ELF-1 (cell line): ENCODE data around the gene TTC7B.

ENCODE experiments used
- DNase-seq: peaks from one replicate; pipeline ENCODE4 v3.0.0-alpha.2; 2016; ENCODE audit warnings: low read depth, low spot score

Gene TTC7B

DNA sequence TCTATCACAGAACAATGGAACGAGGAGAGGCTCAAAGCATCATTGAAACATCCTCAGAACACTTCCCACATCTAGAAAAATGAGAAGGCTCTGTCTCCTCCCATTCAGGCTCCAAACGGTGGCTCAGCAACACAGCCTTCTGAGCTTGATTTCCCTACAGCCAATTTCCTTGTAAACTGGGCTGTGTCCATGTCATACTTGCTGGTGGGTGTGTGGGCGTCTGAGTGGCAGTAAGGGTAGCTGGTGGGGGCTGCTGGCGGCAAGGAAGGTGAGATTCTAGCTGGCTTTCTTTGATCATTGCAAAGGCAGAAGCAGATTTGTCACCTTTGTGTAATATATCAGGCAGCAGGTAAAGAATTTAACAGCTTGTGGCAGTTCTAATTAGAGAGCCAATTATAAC is 255.7 kb downstream of the TTC7B start:
- DNase-seq, result no peak

DNA sequence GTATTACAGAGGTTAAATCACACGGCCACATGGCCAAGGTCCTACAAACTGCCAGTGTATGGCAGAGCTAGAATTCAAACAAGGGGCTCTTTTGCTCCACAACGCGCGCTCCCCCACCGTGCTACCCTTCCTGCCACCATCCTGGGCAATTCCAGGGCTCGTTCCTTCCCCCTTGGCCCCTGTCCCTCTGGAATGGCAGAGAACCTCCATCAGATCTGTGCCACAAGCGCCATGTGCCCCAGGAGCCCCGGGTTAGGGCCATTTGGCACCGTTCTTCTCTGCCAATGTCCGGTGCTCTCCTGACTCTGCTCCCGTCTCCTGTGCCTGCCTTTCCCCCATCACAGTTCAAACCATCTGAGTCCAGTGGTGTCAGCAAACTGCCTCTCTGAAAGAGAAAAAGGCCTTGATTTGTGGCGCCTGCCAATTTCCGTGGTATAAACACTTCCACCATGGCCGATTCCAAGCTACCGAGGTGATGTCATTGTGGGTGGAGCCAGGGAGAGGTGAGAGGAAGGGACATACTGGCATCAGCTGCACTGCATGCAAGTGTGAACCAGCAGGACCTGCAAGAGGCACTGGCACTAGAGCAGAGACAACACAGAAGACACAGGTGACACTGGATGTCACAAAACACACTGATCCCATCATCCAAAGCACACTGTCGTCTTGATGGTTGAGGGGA is 256.3 kb downstream of the TTC7B start:
- no peak for DNase-seq

DNA sequence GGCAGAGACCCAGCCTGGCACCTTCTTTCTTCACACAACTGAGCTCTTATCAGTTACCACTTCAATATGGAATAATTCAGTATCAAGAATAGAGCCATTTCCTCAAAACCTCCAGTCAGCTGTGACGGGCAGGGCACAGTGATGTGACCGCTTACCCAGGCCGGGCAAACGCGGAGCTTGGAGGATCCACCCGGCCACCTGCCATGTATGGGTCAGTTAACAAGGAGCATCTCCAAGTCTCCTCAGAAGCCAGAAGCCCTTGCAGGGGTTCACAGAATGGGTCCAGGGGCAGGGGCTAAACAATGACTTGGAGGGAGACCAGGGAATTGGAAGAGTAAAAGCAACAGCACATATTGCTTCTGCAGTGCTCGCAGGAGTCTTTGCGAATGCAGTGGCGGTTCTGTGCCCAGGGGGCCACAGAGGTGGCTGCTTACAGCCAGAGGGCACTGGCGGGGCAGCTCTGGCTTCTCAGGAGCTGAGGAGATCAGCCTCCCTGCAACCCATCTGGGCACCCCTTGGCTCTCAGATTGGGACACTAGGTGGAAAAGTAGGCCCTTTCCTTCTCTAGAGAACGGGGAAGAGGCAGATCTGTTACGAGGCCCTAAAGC is 257.1 kb downstream of the TTC7B start:
- DNase-seq, result no peak

DNA sequence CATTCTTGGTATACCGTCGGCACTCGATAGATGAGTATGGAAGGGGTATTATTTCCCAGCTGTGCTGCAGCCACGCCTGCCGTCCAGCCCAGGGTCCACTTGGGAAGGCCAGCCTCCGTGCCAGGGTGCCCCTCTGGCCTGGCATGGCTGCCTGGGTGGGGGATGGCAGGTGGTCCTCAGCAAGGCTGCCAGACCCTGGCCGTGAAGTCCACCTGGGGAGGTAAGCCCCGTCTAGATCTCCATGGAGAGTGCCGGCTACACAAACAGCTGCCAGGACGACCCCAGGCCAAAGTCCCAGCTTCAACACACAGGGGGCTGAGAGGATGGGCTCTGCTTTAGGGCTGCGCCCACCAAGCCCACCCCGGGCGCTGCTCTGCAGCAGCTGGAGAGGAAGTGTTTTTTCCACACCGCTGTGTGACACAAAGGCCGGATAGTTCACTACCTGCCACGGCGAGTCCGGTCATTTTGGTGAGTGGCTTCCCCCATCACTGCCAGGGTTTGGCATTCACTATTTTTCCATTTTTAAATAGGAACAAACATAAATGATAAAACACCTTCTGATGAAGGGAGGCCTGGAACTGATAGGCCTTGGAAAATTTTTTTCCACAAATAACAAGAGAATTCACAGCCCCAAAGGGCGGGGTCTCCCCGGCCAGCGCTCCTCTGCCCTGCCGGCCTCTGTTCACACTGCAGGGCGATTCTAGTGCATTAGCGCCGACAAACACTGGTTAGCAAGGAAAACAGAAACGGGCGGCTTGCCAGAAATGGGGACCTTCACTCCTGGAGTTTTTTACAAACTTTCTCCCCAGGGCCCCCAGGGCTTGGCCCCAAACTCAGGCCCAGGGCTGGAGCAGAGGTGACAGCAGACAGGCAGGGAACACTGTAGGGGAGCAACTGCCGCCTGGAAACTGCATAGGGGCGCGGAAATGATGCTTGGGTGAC is 257.9 kb downstream of the TTC7B start:
- no peak for DNase-seq

DNA sequence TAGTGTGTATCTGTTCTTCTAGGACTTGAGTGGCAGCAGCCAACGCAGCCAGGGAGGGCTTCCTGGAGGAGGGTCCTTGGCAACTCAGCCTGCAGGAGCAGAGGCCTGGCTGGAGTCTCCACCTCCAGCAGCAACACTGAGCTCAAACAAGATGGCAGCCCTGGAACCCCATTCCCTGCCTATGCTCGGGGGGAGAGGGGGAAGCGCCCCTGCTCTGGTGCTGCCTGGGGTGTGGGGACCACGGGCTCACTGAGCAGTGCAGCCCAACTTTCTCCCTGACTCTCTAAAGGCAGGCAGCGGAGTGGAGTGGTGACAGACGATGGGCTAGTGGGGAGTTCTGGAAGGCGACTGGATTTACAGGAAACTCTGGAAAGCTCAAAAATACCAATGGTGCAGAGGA is 258.7 kb downstream of the TTC7B start:
- DNase-seq, result no peak

DNA sequence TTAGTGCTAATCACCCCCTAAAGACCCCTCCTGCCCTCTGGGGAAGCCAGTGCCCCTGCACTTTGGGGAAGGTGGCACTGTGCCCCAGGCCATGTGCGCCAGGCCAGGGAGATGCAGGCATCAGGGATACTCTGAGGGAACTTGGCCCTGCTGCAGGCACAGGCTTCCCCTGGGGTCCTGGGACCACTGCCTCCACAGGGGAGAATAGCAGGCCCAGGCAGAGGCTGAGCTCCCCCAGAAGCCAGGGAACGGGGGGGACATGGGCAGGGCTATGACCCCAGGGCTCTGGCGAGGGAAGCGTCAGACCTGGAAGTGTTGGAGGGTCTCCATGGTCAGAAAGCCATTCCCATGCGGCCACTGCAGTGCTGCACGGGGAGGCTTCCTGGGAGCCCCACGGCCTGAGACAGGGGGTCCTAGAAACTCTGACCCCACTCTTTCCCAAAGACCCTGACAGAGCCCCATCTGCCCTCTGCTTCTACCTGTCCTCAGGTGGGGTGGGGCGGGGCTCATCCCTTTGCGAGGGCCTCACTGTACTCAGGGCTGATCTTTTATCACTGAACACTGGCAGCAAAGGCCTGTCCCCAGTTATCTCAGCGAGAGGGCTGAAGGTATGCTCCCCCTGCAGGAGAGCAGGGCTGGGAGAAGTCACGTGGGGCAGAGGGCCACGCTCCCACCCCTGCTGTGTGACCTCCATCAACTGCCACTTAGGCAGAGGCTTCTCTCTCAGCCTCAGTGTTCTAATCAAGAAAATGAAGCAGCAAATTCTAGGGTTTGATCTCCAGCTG is 259.4 kb downstream of the TTC7B start:
- DNase-seq, result no peak

DNA sequence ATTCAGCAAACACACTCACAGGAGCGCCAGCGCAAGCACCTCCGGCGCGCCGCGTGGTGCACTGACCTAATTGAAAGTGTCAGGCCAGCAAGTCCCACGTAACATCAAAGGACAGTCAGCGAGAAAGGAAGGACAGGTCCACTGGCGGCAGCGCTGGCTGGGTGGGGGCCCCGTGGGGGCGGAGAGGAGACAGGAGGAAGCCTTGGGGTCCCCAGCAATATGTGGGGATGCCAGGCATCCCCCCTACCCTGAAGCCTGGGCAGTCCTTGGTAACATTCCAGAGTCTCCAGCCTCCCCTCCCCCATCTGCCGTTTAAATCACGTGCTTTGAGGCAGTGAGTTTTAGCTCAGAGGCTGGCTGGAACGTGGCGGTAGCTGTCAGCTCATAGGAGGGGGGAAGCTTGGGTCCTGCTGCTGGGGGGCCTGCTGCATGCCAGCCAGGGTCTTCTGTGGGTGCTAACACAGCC is 260.2 kb downstream of the TTC7B start:
- peak; percentile 87 for DNase-seq

DNA sequence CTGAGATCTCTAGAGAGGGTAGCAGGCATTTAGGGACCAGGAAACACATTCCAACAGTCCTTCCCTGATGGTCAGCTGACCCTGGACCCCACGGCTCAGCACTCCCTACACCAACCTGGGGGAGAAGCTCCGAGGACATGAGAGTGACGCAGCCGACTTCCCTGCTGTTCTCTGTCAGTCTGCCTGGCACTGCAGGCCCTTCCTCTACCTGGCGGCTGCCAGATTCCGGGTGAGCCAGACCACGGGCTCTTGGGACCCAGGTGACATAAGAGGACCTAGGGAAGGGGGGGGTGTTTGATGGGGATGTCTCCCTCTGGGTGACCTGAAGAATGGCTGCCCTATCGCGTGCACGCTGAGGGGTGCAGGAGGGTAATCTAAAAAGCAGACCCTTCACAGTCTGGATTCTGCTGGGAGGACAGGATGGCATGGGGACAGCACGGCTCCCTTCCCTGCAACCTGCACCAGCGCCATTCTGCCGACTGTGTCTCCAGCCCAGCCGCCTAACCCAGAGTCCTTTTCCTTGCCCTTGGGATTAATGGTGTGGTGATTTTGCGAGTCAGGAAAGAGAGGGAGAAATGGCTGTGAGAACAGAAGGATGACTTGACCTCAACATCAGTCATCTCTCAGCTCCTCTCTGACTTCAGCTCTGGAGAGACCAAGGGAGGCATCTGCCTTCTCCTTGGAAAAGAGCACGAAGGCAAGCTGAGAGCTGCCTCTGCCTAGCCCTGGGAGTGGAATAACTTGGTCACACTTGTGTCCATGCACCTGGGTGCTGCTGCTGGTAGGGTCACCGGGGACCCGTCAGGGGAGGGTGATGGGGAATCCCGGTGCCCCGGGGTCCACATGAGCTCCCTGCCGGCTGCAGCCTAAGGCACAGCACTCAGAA is 260.9 kb downstream of the TTC7B start:
- no peak for DNase-seq

DNA sequence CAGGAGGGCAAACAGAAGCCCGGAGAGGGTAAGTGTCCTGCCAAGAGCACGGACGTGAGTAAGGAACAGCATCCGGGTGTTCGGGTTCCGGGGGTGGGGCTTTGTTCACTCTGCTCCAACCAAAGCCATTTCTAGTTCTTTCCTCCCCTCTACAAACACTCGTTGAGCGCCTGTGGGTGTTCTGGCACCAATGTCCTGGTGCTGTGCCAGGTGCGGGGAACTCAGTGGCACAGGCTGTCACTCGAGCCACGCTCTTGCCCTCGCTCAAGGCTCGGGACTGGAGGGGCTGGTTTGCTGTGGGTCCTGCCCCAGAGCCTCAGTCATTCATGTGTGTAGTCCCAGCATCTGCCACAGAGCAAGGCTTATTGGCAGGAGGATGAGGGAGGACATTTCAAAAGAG is 261.9 kb downstream of the TTC7B start:
- DNase-seq, result no peak

DNA sequence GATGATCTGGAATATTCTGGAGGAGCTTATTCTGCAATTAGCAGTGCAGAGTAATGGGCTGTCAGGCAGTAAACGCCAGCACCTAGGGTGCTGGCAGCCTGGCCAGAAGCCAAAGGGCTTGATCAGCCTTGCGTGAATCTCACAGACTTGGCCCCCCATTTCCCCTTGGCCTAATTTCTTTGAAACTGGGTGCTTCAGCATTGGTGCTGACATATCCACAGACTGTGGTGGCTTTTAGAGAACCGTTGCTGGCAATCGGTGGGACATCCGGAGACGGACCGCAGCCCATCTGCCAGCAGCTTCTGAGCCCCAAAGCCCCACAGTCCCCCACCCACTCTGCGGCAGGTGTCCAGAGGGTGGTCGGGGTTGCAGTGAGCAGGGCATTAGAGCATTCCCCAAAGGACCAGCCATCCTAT is 262.3 kb downstream of the TTC7B start:
- no peak for DNase-seq

DNA sequence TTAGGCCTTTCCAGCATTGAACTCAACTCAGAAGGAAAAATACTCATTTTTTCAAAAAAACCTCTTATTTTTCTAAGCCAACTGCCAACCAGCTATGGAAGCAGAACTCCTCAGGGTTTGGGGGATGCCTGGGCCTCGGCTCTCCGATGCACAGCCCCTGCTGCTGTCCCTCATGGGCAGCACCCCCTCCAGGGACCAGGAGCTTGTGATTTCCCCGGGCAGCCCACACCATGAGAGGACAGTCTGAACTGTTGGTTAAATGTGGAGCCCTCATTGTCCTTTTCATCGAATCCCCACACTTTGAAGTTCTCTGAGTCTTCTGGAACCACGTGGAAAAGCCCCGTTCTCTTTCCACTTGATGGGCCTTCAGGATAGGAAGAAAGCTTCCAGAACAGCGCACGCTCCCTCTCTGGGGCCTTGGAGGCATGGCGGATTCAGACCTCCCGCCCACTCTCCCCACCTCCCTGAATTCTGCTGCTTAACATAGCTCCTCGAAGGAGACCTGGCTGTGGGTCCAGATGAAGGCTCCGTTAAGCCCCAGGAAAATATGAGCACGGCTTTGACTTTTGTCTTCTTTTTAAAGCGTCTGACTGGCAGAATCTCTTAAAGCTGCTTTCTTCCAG is 262.8 kb downstream of the TTC7B start:
- DNase-seq, result no peak

DNA sequence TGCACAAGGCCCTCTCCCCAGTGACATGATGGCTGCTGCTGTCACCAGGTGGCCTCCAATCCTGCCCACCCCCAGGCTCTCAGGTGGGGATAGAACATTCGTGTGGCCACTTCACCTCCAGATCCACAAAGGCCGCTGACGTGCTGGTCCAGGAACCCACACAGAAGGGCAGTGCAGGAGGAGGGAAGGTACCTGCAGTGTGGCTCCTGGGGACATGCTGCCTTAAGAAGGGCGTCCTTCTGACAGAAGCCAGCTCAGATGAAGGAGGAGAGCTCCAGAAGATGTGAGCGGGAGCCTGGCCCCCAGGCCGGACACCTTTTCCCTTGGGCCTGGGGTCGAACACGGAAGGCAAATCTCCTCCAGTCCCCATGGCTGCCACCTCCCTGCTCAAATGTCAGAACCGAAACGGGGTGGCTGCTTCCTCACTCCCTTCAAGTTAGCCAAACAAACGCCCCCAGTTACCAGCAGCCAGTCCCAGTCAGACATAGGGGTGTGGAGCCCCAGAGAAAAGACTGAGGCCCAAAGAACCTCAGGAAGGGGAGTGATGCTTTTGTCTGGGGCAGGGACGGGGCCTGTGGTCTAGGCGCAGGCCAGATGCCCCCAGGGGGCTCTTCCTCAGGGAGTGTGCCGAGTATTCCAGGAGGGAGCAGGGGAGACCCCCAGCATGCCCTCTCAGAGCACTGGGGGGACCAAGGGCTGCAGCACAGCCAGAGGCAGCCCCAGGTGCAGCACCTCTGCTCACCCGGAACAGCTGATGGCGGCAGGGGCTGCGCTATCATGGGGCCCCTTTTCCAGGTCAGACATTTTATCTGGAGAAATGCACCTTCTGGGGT is 263.5 kb downstream of the TTC7B start:
- DNase-seq, result no peak

DNA sequence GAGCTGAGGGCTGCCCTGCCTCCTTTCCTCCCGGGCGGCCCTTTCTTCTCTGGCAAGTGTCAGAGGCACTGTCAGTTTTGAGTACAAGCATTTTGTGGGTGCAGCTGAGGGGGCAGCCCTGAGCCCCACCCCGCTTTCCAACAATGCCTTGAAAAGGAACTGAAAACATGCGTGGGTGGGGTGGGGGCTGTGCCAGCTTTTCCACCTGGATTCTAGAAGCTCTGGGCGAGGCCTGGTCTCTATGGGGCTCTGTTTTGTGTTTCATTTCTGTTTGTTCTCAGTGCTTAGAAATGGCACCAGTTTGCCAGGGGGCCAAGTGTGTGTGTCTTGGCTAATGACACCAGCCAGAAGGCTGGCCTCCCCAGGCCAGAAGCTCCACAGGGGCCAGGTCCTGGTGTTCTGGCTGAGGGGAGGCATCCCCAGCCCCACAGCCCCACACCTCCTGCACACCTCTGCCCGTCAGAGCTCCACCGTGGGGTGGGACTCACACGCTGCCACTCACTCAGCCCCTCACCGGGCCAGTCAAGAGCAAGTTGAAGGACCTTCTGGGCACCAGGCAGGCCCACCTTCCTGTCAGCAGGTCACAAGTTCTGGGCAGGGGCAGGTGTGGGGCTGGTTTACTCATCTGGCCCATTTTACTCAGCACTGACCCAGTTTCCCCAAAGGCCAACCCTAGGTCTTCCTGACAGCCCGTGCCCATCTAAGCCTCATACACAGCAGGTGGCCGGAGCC is 264.3 kb downstream of the TTC7B start:
- no peak for DNase-seq

DNA sequence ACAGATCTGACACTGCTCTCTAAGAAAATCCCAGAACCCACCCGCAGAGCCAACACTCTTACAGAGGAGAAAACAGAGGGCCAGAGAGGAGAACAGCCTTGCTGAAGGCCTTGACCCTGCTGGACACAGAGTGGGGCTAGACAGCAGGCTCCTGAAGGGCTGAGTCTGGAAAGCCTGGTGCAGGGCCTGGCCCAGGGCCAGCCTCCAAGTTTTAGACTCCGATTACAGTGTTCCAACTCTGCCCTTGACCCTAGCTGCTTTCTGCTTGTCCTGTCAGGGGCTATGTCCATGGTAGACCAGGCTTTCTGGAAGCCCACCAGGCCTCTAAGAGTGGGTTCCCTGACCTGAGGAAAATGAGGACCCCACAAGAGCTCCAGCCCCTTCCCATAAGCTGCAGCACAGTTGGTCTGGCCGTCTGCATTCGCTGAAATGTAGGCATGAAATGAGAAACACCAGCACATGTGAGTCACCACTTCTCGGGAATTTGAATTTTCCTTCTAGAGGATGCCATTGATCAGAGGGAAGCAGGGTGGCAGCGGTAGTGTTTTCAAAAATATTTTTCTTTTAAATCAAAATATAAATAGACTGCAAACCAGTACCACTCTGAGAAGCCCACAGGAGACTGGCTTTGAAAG is 265.0 kb downstream of the TTC7B start:
- no peak for DNase-seq

DNA sequence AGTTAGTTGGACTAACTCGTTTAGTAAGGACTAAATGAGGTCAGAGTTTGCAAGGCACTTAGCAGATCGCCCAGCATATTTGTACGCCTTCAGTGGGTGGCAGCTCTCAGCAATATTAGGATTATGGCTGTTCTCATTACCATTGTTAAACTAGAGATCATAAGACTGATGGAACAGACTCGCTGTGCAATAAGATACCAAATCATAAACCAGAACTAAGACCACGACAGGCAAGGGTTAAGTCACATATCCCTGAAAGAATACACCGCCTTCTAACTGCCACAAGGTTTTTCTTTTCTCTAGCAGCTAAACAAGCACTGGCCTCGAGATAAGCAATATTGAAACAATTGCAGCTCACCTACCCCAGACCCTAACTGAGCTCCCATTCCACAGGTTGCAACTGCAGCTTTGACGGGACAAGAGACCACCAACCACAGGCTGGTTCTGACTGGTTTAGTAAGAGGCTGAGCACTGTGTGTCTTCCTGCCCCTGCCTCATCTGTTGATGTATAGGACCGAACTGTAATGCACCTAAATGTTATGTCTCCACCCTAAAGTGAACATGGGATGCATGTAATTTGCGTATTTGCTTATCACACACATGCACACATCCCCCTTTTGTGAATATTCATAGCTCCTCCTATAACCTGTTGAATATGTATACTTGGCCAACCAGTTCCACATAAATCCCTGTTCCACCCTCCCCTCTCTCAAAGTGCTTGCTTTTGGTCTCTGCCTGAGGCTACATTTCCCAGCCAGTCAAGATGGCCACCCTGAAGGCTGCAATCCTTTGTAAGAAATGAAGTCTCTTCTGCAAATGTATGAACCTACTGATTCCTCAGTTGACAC is 266.2 kb downstream of the TTC7B start:
- DNase-seq, result no peak

DNA sequence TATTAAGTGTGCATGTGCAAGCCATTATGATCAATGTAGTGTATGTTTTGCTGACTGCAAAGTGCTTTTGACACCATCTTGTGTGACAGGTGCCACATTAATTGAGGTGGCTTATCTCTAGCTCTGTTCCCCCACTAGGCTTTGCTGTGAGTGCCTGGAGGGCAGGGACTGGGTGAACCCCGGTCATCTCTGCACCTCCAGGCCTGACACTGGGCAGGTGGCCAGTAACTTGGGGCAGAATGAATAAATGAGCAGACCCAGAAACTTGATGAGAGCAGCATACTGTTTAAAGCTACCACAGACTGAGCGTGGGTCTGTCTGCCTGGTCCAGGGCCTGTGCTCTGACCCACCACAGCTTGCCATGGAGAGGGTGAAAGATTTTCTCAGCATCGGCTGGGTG is 267.8 kb downstream of the TTC7B start:
- no peak for DNase-seq

DNA sequence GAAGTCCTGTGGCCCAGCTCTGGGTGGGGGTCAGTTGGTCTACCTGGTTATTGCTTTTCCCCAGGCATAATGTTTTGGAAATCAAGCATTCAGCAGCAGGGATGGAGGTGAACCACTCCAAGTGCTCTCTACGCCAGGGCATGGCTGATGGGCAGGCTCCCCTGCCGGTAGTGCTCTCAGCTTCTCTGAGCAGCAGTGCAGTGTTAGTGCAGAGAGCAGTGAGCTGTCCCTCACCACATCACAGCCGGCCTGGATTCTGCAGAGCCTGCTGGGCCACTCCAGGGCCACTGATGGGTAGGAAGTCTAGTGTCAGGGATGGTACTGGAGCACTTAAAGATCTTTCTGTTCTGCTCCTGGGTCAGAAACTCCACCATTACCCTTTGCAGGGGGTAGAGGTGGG is 268.3 kb downstream of the TTC7B start:
- DNase-seq, result no peak
